Measurements from ENCODE around the gene CCT7.

DNA sequence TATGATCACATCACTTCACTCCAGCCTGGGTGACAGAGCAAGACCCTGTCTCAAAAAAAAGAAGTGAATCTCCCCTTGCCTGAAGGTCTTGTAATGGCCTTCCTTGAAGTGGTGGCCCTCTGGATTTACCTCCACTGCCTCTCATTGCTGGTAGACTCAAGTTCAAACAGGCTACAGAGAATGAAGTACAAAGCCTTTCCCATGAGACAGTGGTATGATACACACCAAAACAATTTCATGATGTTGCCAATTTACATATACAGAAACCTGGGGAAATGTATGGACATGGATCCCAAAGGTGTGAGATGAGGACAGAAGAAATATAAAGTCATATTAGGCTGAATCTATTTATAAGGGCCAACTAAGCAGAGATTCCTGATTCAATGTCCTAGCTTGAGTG lies 36.5 kb upstream of the CCT7 start:
- no peak for TF ChIP-seq POLR2AphosphoS5 (IDR thresholded peaks at IDR 0.05; ENCODE audit: low read depth, low read length)
- TF ChIP-seq, protein P1, sequence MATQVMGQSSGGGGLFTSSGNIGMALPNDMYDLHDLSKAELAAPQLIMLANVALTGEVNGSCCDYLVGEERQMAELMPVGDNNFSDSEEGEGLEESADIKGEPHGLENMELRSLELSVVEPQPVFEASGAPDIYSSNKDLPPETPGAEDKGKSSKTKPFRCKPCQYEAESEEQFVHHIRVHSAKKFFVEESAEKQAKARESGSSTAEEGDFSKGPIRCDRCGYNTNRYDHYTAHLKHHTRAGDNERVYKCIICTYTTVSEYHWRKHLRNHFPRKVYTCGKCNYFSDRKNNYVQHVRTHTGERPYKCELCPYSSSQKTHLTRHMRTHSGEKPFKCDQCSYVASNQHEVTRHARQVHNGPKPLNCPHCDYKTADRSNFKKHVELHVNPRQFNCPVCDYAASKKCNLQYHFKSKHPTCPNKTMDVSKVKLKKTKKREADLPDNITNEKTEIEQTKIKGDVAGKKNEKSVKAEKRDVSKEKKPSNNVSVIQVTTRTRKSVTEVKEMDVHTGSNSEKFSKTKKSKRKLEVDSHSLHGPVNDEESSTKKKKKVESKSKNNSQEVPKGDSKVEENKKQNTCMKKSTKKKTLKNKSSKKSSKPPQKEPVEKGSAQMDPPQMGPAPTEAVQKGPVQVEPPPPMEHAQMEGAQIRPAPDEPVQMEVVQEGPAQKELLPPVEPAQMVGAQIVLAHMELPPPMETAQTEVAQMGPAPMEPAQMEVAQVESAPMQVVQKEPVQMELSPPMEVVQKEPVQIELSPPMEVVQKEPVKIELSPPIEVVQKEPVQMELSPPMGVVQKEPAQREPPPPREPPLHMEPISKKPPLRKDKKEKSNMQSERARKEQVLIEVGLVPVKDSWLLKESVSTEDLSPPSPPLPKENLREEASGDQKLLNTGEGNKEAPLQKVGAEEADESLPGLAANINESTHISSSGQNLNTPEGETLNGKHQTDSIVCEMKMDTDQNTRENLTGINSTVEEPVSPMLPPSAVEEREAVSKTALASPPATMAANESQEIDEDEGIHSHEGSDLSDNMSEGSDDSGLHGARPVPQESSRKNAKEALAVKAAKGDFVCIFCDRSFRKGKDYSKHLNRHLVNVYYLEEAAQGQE (IDR thresholded peaks at IDR 0.05; ENCODE audit: insufficient read depth in 1 of 2, low read depth in 2 of 2, low read length in 2 of 2) = no peak
- no peak for TF ChIP-seq TAF1 (IDR thresholded peaks at IDR 0.05; ENCODE audit: borderline replicate concordance, insufficient read depth, low read length)
- TF ChIP-seq SIN3A (IDR thresholded peaks at IDR 0.05; ENCODE audit: borderline replicate concordance, insufficient read depth, low read length) = no peak
- TF ChIP-seq FOXP2 (optimal IDR thresholded peaks at IDR 0.05; ENCODE audit: borderline replicate concordance, extremely low read depth, extremely low read length, insufficient read depth) = no peak
